8988T (cell line): Measurements from ENCODE around the gene LSM8.
"Not testable (repeated sequence)": the region's sequence is repeated elsewhere in the genome, so short reads cannot be mapped to it uniquely, and the experiment has no call there.

Experiments used
- DNase-seq: peaks from one replicate; pipeline ENCODE4 v3.0.0; 2011

Gene LSM8

DNA sequence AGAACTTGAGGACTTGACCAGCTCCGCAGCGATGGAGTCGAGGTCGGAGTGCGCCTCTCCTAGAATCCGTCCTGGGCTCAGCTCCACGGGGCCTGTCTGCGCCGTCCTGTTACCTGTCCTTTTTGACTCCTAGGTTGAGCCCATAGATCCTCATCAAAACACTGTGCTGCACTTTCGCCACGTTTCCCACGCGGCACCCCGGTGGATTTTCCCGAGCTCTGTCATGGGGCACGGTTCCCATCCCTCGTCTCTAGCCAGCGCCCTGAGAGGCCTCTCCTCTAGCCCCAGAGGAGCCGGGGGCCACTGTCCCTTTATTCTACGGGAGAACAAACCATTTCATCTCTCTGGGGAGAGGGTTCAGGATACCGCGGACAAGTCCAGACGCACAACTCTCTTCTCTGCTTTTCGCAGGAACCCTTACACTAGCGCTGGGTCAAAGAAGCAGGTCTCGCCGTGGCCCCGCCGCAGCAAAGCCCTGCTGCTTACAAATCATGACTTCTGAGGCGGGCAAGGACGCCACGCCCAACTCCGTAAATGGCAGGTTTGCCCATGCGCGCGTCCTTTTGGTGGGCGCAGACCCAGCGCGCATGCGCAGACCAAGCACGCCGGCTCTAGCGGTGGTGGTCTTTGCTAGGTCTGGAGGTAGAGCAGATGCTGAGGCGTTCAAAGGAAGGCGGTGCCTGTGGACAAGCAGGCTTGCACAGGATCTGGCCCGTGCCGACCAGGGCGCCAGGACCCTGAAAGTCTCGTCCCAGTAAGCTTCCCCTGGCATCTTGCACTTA lies 30.3 kb downstream of the LSM8 start:
- peak; percentile 20 for DNase-seq

DNA sequence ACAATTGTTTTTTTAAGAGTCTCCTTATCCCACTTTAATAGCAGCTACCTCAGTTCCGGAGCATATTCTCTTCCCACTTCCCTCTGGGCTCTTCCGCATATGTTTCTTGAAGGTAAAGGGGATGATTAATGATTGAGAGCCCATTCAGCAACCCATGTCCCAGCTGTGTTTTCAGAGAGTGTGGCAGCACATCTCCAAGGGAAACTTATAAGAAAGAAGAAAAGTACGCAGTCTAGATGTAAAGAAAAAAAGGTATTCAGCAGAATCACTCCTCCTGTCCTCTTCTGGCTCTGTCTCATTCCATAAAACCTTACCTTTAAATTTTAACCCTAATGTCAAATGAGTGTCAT lies 30.8 kb downstream of the LSM8 start:
- no peak for DNase-seq

DNA sequence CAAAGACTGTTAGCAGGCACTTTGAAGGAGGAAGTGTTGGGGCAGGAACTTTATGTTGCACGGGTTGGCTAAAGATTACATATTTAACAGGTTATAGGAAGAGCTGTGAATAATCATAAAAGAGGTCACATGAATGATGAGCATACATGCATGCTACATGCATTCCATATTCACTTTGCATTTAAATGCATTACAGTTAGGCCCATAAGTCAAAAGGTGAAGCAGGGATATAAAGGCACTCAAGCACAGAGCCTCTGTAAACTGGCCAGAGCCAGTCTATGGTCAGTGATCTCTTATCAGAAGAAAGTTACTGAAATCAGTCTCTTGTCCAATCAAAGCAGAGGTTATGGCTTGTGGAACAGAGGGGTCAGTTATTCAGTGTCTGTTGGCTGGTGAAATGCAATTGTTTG lies 33.3 kb downstream of the LSM8 start:
- no peak for DNase-seq

GRCh38 chr7:118218413-118219156 lies 34.6 kb downstream of the LSM8 start:
- no peak for DNase-seq

DNA sequence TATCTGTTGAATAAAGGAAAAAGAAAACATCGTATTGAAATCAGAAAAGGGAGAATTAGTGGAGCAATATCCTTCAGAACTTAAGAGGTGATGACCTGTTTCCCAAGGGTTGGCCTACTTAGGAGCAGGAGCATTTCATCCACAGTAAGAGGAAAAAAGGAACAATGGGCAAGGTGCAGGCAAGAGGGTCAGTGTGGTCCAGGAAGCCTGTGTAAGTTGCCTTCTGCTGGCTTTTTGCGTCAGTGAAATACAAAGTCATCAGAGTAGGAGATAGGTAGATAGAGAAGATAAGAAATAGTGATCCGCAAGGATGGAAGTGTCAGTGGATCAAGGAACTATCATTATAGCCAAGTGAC lies 35.2 kb downstream of the LSM8 start:
- DNase-seq, result no peak

GRCh38 chr7:118220583-118220982 lies 36.6 kb downstream of the LSM8 start:
- DNase-seq, result no peak

GRCh38 chr7:118222591-118222990 lies 38.6 kb downstream of the LSM8 start:
- no peak for DNase-seq

GRCh38 chr7:118224521-118224920 lies 40.6 kb downstream of the LSM8 start, which contains the start of gene ANKRD7:
Gene ANKRD7, plus strand, starts transcription at chr7:118224704. Its CDS starts 127 bp downstream, at chr7:118224831.
- no peak for DNase-seq

DNA sequence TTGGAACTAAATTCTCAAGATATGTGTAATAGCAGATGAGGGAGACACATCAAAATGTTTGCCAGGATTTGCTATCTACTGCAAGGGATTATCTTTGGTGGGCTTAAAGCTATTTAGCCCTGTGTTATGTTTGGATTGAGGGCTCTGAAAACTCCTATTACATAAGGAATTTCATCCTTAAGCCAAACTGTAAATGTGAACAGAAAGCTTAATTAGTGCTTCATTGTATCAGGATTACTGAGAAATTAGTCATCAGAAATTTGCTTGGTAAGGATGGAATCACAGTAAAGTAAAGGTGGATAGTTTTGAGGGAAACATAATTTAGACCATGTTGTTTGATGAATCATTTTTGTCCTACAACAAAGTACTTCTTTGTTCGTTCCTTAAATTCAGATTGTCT lies 48.9 kb downstream of the LSM8 start:
- no peak for DNase-seq

- DNase-seq, result no peak
These were observed 49.8 kb downstream of the LSM8 start for GRCh38 chr7:118233799-118234198.

DNA sequence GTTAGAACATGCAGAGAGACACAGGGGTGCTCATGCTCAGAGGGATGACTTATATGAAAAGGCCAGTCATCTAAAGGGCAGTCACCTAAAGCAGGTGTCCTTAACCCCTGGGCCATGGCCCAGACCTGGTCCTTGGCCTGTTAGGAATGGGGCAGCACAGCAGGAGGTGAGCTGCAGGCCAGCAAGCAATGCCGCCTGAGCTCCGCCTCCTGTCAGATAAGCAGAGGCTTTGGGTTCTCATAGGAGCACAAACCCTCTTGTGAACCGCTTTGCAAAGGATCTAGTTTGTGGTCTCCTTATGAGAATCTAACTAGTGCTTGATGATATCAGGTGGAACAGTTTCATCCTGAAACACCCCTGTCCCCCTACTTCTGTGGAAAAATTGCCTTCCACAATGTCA lies 55.0 kb downstream of the LSM8 start:
- no peak for DNase-seq

DNA sequence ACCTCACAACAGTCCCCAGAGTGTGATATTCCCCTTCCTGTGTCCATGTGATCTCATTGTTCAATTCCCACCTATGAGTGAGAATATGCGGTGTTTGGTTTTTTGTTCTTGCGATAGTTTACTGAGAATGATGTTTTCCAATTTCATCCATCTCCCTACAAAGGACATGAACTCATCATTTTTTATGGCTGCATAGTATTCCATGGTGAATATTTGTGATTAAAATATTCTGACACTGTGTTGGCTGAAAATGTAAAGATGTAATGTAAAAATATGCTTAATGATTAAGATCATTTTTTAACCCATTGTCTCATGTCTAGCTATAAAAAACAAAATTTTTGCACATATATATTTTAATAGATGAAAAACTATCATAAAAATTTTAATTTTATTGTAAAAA lies 56.4 kb downstream of the LSM8 start:
- not testable (repeated sequence) for DNase-seq
